ENCODE data around the gene PTPRT. TPM values are rescaled to one million over a fixed set of nuclear protein-coding genes. Genes with fewer than 3 reads are reported as not detected.

The PTPRT gene
- total RNA-seq, 6 experiments from 2014 or later, result not detected

- peaks cover 65% of the 10 kb centered on the region for H3K9me3 Mint-ChIP-seq
- peaks cover 5% of the 10 kb centered on the region for H3K27me3 Mint-ChIP-seq (ENCODE audit: insufficient read depth)
- H3K4me1 Mint-ChIP-seq (ENCODE audit: low read depth), result no peaks in the 10 kb centered on the region
- H3K36me3 Mint-ChIP-seq (ENCODE audit: low read depth), result no peaks in the 10 kb centered on the region; the same call in 1 of the 2 replicates
- no peak overlapping the region for H3K27ac Mint-ChIP-seq
- no peak for DNase-seq
- TF ChIP-seq CTCF (IDR thresholded peaks at IDR 0.05), result no peak
- H3K4me3 Mint-ChIP-seq, result no peak overlapping the region
Measured at GRCh38 chr20:42350521-42350920, 839.2 kb downstream of the PTPRT start.

DNA sequence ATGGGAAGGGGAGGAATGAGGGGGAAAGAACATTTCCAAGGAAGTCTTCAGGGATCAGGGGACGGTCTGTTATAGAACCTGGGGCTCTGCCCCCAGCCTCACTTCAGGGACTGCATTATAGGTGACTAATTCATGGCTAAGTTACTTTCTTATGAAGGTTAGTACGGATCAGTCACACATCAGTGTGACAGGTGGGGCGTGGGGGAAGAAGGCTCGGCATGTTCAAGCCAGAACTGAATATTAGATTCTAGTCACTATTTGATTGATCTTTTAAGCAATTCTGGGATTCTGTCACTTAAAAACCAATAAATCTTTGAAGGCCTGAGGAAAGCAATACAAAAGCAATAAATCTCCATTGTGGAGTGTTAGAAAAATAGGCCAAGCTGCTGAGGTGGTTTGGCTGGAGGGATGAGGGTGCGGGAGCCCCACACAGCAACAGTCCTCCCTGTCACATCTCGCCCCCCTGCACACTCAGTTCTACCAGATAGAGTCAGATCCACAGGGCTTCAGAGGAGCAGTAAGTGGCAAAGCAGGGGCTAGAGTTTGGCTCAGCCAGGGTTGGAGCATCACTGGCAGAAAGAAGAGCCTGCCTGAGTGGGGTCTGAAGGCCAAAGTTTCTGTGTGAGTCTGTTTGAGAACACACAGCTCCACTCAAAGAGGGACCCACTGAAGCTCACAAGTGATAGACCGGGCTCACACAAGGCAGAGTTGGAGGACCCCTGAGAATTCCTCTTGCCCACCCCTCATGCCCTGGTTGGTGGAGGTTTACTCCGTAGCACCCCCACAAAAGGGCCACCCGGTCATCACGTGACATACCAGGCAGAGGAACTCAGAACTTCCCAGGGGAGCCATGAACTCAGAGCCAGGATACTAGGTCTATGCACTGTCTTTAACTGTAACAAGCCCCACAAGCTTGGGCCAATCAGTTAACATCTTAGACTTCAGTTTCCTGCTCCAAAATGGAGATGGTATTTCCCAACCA lies 843.2 kb downstream of the PTPRT start:
- no peak overlapping the region for H3K27ac Mint-ChIP-seq
- H3K27me3 Mint-ChIP-seq (ENCODE audit: insufficient read depth), result peaks cover 5% of the 10 kb centered on the region
- peaks cover 77% of the 10 kb centered on the region for H3K9me3 Mint-ChIP-seq
- no peak for TF ChIP-seq CTCF (IDR thresholded peaks at IDR 0.05)
- no peak overlapping the region for H3K4me3 Mint-ChIP-seq
- no peak for DNase-seq
- H3K36me3 Mint-ChIP-seq (ENCODE audit: low read depth), result no peaks in the 10 kb centered on the region; the same call in 1 of the 2 replicates
- H3K4me1 Mint-ChIP-seq (ENCODE audit: low read depth), result no peaks in the 10 kb centered on the region

DNA sequence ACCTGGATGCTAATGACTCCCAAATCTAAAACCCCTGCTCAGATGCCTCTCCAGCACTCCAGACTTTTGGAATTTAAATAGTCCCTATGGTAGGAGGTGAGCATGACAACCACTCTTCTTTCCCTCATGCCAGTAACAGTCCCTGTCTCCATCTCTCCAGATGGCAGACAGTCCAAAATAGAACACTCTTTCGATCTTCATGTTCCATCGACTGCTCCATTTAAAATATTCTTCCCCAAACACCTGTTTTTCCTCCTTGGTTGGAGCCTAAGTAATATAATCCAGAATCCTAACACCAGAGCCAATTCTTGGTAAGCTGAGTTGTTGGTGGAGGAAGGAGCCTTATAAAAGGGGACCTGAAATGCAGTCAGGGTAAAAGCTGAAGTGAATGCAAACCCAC lies 848.1 kb downstream of the PTPRT start:
- peaks cover 1% of the 10 kb centered on the region for H3K27me3 Mint-ChIP-seq (ENCODE audit: insufficient read depth)
- no peaks in the 10 kb centered on the region; the same call in 1 of the 2 replicates for H3K36me3 Mint-ChIP-seq (ENCODE audit: low read depth)
- H3K9me3 Mint-ChIP-seq, result peaks cover 61% of the 10 kb centered on the region
- no peaks in the 10 kb centered on the region for H3K4me1 Mint-ChIP-seq (ENCODE audit: low read depth)
- H3K27ac Mint-ChIP-seq, result no peak overlapping the region
- no peak for DNase-seq
- no peak overlapping the region for H3K4me3 Mint-ChIP-seq
- no peak for TF ChIP-seq CTCF (IDR thresholded peaks at IDR 0.05)

DNA sequence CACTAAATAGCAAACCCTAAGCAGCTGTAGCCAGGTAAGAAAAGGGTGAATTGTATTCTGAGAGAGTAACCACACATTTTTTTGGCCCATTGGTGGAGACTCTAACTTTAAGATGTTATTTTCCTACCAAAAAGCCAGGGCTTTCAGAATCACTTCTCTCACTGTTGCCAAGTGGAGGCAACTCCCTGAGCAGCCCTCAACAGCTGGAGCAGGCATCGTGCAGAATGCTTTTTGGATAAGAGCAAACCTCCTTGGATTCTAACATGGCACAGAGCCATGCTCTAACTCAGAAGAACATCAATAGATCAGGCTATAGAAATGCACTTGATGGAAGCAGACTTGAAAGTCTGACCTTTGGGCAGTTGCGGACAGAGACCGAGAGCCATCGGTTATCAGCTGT lies 849.3 kb downstream of the PTPRT start:
- H3K4me1 Mint-ChIP-seq (ENCODE audit: low read depth), result no peaks in the 10 kb centered on the region
- no peak for DNase-seq
- no peak overlapping the region for H3K27ac Mint-ChIP-seq

More for the DNA sequence above, 849.3 kb downstream of the PTPRT start:
- H3K36me3 Mint-ChIP-seq (ENCODE audit: low read depth), result no peaks in the 10 kb centered on the region
- H3K9me3 Mint-ChIP-seq, result peaks cover 51% of the 10 kb centered on the region
- no peak for TF ChIP-seq CTCF (IDR thresholded peaks at IDR 0.05)
- H3K4me3 Mint-ChIP-seq, result no peak overlapping the region
- H3K27me3 Mint-ChIP-seq (ENCODE audit: insufficient read depth), result no peaks in the 10 kb centered on the region; the same call in none of the 2 replicates
